Activated T-cell treated with anti-CD3 and anti-CD28 coated beads for 24 hours (primary cell): ENCODE measurements around the gene GDPGP1.
"Not testable (repeated sequence)": the region's sequence is repeated elsewhere in the genome, so short reads cannot be mapped to it uniquely, and the experiment has no call there.

Experiments used
- DNase-seq: peaks from one replicate; pipeline ENCODE4 v3.0.0-alpha.2; 2020; ENCODE audit warnings: low read depth

The GDPGP1 gene

DNA sequence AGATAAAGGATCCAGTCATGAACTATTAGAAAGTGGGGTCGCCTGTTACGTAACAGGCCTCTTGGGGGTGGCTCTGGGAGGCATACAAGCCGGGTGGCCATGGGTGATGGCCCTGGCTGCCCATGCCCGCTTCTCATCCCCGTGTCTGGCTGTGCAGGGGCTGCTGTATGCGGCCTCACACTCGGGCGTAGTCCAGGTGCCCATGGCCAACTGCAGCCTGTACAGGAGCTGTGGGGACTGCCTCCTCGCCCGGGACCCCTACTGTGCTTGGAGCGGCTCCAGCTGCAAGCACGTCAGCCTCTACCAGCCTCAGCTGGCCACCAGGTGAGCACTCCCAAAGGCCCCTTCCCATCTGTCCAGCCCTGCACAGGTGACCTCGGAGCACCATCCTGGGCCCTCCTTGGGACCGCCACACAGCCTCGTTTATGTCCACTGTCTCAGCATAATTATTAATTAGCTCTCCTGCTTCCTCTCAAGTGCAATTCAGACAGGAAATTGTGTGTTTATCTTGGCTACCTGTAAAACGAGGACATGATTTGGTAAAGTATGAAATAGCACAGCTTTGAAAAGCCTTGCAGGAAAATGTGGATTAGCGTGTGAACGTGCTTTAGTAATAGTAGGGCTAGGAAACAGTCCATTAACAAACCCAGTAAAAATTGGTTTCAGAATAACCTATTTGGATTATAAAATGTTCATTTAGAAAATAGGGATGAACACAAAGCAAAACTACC is 8.3 kb upstream of the GDPGP1 start:
- no peak for DNase-seq

DNA sequence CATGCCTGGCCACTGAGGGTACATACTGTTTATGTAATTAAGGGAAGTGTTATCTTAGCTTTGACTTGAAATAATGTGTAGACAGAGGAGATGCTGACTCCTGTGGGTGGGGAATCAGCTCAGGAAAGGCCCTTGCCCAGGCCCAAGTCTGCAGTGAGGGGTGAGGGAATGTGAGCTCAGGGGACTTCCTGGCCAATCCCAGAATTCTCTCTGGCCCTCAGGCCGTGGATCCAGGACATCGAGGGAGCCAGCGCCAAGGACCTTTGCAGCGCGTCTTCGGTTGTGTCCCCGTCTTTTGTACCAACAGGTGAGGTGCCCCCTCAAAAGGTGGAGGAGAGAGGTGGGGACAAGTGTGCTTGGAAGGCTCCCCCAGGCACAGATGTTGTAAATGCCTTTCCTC is 6.7 kb upstream of the GDPGP1 start:
- no peak for DNase-seq

DNA sequence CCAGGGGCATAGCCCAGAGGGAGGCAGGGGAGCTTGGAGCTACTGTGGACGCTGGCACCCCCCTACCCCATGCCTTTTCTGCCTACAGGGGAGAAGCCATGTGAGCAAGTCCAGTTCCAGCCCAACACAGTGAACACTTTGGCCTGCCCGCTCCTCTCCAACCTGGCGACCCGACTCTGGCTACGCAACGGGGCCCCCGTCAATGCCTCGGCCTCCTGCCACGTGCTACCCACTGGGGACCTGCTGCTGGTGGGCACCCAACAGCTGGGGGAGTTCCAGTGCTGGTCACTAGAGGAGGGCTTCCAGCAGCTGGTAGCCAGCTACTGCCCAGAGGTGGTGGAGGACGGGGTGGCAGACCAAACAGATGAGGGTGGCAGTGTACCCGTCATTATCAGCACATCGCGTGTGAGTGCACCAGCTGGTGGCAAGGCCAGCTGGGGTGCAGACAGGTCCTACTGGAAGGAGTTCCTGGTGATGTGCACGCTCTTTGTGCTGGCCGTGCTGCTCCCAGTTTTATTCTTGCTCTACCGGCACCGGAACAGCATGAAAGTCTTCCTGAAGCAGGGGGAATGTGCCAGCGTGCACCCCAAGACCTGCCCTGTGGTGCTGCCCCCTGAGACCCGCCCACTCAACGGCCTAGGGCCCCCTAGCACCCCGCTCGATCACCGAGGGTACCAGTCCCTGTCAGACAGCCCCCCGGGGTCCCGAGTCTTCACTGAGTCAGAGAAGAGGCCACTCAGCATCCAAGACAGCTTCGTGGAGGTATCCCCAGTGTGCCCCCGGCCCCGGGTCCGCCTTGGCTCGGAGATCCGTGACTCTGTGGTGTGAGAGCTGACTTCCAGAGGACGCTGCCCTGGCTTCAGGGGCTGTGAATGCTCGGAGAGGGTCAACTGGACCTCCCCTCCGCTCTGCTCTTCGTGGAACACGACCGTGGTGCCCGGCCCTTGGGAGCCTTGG is 5.9 kb upstream of the GDPGP1 start:
- DNase-seq = no peak

GRCh38 chr15:90228960-90229359 is 5.0 kb upstream of the GDPGP1 start:
- no peak for DNase-seq

DNA sequence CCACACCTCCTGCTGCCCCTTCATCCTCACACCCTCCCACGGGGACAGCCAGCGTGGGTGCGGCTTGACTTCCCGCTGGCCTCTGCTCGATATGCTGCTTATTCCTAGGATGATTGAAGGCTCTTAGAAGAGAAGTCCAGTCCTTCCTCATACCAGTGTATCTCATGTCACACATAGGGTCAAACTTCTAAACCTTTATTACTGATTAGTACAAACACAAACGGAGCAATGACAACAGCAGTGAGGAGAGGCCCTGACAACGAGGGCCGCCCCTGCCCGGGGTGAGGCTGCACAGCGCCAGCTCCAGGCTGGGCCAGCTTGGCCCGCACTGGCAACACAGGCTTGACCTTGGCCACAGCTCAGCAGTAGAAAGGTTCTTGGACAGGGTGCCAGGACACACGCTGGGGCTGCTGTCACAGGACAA is 3.9 kb upstream of the GDPGP1 start:
- no peak for DNase-seq

DNA sequence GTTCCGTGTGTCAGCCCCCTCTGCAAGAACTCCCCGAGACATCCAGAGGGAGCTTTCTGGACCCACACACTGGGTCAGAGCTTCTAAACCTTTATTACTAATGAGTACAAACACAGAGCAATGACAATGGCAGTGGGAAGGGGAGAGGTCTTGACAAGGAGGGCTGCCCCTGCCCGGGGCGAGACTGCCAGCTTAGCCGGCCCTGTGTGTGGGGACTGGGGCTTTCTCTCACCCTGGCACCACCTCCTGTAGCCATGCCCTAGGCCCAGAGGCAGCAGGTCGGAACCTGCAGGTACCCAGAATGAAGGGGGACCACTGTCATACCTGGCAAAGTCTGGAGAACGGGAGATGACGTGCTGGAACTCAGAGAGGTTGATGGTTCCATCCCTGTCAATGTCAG is 3.4 kb upstream of the GDPGP1 start:
- DNase-seq = no peak

DNA sequence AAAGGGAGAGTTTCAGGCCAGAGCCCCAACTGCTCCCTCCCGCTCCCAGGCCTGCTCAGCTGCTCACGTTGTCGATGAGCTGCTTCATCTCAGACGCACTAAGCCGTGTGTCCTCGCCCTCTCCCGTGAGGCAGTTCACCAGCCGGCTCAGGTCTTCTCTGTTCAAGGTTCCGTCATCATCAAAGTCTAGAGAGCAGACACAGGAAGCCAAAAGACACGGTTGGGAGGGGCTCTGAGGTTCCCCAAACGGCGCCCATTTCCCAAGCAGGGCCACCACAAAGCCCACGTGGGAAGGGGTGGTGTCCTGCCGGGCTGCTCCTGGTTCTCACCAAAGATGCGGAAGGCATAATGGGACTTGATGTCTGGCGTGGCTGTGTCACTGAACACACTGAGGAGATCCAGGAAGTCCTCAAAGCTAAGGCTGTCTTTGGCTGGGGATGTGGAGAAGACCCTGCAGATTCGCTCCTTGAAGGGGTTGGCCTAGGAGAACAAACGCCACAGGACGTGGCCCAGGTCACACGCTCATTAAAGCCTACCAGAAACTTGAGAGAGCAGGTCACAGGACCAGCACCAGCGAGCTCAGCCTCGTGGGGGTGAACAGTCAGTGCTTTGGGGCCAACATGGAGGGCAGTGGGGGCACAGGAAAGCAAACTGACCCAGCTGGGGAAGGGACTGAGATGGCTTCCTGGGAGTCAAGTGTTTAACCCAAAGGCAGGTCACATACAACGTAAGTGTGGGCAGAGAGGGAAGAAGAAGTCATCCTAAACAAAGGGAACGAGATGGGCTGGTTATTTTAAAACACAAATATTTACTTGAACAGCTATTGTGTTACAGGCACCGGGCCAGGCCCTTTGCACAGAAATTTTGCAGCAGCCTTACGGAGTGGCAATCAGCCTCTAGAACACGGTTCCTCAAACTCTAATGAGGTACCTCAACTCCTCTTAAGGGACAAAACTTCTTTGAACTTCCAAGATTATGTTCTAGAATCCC is 2.7 kb upstream of the GDPGP1 start:
- peak; percentile 55 for DNase-seq

- DNase-seq = no peak
These were observed 1.8 kb upstream of the GDPGP1 start for GRCh38 chr15:90232196-90232595.

DNA sequence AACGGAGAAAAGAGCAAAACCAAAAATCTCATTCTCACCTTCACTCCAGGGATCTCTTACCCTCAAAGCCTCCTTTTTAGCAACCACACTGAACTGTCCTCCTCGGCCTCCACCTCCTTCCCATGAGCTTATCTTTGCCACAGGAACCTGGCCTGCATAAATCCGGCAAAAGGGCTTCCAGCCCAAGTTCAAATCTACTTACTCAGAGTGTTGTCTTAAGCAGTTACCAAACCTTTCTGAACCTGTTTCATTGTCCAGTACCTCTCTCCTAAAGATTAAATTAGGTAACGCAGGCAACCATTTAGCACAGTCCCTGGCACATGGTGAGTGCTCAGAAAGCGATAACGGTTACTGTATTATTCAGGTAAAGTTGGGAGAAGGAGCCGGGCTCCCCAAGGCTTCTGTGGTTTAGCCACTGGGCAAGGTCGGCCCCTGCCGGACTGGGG is 1.0 kb upstream of the GDPGP1 start:
- peak; percentile 43 for DNase-seq

DNA sequence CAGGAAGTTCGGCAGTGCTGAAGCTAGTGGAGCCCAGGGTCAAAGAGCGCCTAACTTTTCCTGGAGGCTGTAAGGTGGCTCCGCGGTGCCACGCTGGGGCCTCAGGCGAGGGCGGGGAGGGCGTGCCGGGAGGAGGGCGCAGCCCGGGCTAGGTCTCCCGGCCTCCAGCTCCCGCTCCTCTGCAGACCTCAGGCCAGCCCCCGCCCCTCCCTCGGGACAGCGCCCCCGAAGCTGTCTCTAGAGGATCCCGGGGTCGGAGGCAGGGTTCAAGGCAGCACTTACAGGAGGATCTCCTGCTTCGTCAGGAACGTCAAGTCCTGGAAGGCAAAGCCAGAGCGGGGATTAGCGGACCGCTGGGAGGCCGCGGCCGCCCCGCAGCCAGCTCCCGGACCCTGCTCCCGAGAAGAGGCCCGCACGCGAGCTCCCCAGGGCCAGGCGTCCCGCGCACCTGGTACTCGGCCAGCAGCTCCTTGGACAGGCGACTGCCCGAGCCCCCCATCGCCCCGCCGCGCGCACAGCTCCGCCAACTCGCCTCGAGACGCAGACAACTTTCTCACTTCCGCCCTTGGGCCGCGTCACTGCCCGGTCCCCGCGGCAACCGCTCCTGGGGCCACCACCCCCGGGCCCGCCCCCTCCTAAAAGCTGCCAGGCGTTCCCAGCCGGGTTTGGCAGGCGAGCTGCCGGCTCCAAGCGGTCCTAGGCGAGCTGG is 468 bp upstream of the GDPGP1 start, which contains the start of gene CIB1:
CIB1 (minus strand) TSS at position 555 of the 709 bp plus-strand sequence; CDS start at position 499, 56 bp downstream.
- DNase-seq = peak; percentile 95

- no peak for DNase-seq
These were observed 5.4 kb downstream of the GDPGP1 start for GRCh38 chr15:90239371-90239770.

DNA sequence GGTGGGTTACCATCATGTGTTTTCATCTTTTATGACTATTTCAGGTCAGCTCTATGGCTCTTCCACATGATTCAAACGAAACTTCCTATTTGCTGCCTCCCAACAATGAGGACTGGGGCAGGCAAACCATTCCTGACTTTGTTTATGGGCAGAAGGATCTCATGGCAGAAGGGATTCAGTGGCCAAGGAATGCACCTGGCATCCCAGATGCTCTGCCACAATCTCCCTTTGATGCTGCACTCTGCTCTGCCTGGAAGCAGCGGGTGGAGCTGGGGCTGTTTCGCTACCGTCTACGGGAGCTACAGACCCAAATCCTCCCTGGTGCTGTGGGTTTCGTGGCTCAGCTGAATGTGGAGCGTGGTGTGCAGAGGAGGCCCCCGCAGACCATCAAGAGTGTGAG is 6.8 kb downstream of the GDPGP1 start:
- DNase-seq = no peak

- no peak for DNase-seq
These were observed 7.6 kb downstream of the GDPGP1 start for GRCh38 chr15:90241343-90242192.

- DNase-seq = no peak
These were observed 10.1 kb downstream of the GDPGP1 start for GRCh38 chr15:90243943-90244639.

GRCh38 chr15:90248789-90249202 is 14.8 kb downstream of the GDPGP1 start:
- no peak for DNase-seq

DNA sequence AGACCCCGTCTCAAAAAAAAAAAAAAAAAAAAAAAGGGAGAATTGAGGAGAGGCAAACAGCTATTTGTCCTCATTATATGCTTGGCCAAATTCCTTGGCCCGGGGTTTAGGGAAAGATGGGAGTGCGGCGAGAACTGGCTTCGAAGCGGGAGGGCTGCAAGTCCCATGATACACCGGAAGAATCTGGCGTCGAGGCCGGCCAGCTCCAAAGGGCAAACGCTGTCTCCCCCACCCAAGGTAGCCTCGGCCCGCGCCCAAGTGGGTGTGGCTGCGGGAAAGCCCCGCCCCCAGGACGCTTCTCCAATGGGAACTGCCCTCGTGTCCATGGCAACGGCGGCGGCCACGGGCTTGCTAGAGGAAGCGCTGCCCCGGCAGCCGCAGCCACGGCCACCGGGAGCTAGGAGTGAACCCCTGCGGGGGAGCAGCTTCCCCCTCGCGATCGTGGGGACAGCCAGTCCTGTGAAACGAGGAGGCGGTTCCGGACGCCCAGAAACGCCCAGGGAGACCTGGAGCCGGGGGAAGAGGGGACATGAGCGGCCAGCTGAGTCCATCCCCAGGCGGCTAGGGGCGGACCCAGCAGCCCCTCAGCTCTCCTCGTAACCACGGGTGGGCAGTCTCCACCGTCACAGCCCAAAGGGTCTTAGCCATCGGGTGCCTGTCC is 15.3 kb downstream of the GDPGP1 start, which contains the start of gene TTLL13:
TTLL13 (plus strand) TSS at position 354 of the 661 bp plus-strand sequence. CDS start 1,075 bp downstream, outside the sequence.
- DNase-seq = peak; percentile 78

GRCh38 chr15:90257776-90258175 is 23.8 kb downstream of the GDPGP1 start:
- DNase-seq = no peak

GRCh38 chr15:90259524-90259923 is 25.5 kb downstream of the GDPGP1 start:
- DNase-seq = no peak

- DNase-seq = not testable (repeated sequence)
These were observed 26.7 kb downstream of the GDPGP1 start for GRCh38 chr15:90260731-90261130.
